Left ventricle myocardium inferior (tissue), 1 donor: ENCODE results near the gene IMP4. TPM values are rescaled to one million over a fixed set of nuclear protein-coding genes. Genes with fewer than 3 reads are reported as not detected.
A peak's percentile ranks its signal among the peaks of the same experiment; 100 is the strongest.

ENCODE experiments used
- DNase-seq: peaks from one replicate; pipeline ENCODE4 v3.0.0-alpha.2; 2020
- H3K27ac ChIP-seq: fragments of 200-600 bp; replicated peaks from 2 replicates; pipeline ENCODE4 v1.8.0; 2021
- H3K27me3 ChIP-seq: fragments of 200-600 bp; 2 replicates; pipeline ENCODE4 v1.8.0; 2021; ENCODE audit warnings: low read depth
- H3K36me3 ChIP-seq: fragments of 200-600 bp; 2 replicates; pipeline ENCODE4 v1.8.0; 2021
- H3K4me1 ChIP-seq: fragments of 200-600 bp; 2 replicates; pipeline ENCODE4 v1.8.0; 2021
- H3K4me3 ChIP-seq: fragments of 200-600 bp; 2 replicates; pipeline ENCODE4 v1.8.0; 2021; ENCODE audit warnings: mild to moderate bottlenecking, moderate library complexity
- H3K9me3 ChIP-seq: fragments of 200-600 bp; replicated peaks from 2 replicates; pipeline ENCODE4 v1.8.0; 2021
- CTCF ChIP-seq: fragments of 200-600 bp; IDR thresholded peaks from 2 replicates; pipeline ENCODE4 v1.8.0; 2021; ENCODE audit warnings: antibody characterized with exemption, mild to moderate bottlenecking, borderline replicate concordance
- intact Hi-C: fragments of 100-400 bp; cut with micrococcal nuclease; formaldehyde crosslinking; loops from one replicate; pipeline ENCODE4 v1.11.0; 2022
- total RNA-seq: library from RNA; stranded (reverse); fragmentation: NEBNext Ultra II Directional; extraction: Animal tissue kit (Norgen Biotek cat#: 25700); gene quantifications from one replicate; pipeline ENCODE4 v1.2.1, GENCODE V29; 2021
- donor health status: DM: no; HTN: yes; CAD: no; lungs with severe emphysema.

The IMP4 gene
- total RNA-seq, 1 donor from 2014 or later, result 57.2 TPM

GRCh38 chr2:130387071-130387400 is 44.3 kb downstream of the IMP4 start:
- TF ChIP-seq CTCF, result no peak
- Histone ChIP-seq H3K27ac (peak overlapping the region; percentile 86), H3K4me1 (peaks cover 62% of the 10 kb centered on the region), H3K36me3 (no peaks in the 10 kb centered on the region), H3K27me3 (no peaks in the 10 kb centered on the region), H3K9me3 (no peaks in the 10 kb centered on the region), H3K4me3 (peak overlapping the region; percentile 29)
- peak; percentile 52 for DNase-seq
- intact Hi-C loops, result no loop called here

GRCh38 chr2:130387804-130388203 is 45.1 kb downstream of the IMP4 start:
- intact Hi-C loops, result no loop called here

GRCh38 chr2:130388221-130388907 is 45.7 kb downstream of the IMP4 start:
- H3K27ac ChIP-seq, result peak overlapping the region; percentile 86
- H3K9me3 ChIP-seq, result no peaks in the 10 kb centered on the region
- TF ChIP-seq CTCF, result no peak
- H3K4me1 ChIP-seq, result peaks cover 64% of the 10 kb centered on the region
- no peaks in the 10 kb centered on the region for H3K36me3 ChIP-seq
- no peak overlapping the region for H3K4me3 ChIP-seq
- H3K27me3 ChIP-seq, result no peaks in the 10 kb centered on the region
- no peak for DNase-seq
- intact Hi-C loops, result no loop called here

More at GRCh38 chr2:130387804-130388203, 45.1 kb downstream of the IMP4 start:
- H3K9me3 ChIP-seq, result no peaks in the 10 kb centered on the region
- H3K4me3 ChIP-seq, result peak overlapping the region; percentile 29
- peaks cover 64% of the 10 kb centered on the region for H3K4me1 ChIP-seq
- no peak for DNase-seq
- peak overlapping the region; percentile 86 for H3K27ac ChIP-seq
- no peaks in the 10 kb centered on the region for H3K27me3 ChIP-seq
- H3K36me3 ChIP-seq, result no peaks in the 10 kb centered on the region
- TF ChIP-seq CTCF, result no peak

- intact Hi-C loops, result no loop called here
- H3K4me3 ChIP-seq, result no peak overlapping the region
- no peaks in the 10 kb centered on the region for H3K27me3 ChIP-seq
- H3K4me1 ChIP-seq, result peaks cover 64% of the 10 kb centered on the region
- DNase-seq, result no peak
- no peaks in the 10 kb centered on the region for H3K9me3 ChIP-seq
- no peaks in the 10 kb centered on the region for H3K36me3 ChIP-seq
- TF ChIP-seq CTCF, result no peak
- H3K27ac ChIP-seq, result peak overlapping the region; percentile 96
Observed at GRCh38 chr2:130389358-130389757, 46.7 kb downstream of the IMP4 start.

- TF ChIP-seq CTCF, result no peak
Observed at GRCh38 chr2:130389783-130390182, 47.1 kb downstream of the IMP4 start.

More at GRCh38 chr2:130389783-130390182, 47.1 kb downstream of the IMP4 start:
- Histone ChIP-seq H3K4me3 (no peak overlapping the region), H3K4me1 (peaks cover 64% of the 10 kb centered on the region), H3K9me3 (no peaks in the 10 kb centered on the region), H3K27ac (peak overlapping the region; percentile 96), H3K36me3 (no peaks in the 10 kb centered on the region), H3K27me3 (no peaks in the 10 kb centered on the region)
- no peak for DNase-seq
- intact Hi-C loops, result no loop called here
